ENCODE data around the gene CDKAL1. TPM values are rescaled to one million over a fixed set of nuclear protein-coding genes. Genes with fewer than 3 reads are reported as not detected.

Gene CDKAL1
- total RNA-seq, 1 donor from 2014 or later, result 12.2 TPM

DNA sequence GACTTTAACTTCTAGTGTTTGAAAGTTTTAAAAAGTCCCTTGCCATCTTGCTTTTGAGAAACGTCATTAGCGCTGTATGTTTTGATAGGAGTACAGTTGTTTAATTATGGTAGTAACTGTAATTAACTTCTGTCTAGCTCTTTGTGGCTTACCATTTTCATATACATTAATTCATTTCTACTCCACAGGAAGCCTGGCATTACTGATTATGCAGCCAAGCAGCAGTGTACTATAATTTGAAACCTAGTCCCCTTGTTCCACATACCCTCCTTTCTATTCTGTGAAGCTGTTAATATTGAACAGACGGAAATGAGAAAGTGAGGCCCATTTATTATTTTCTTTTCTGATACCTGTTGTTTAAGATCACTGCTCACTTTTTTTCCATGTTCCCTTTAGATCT lies 235.4 kb downstream of the CDKAL1 start:
- TF ChIP-seq, protein P1, sequence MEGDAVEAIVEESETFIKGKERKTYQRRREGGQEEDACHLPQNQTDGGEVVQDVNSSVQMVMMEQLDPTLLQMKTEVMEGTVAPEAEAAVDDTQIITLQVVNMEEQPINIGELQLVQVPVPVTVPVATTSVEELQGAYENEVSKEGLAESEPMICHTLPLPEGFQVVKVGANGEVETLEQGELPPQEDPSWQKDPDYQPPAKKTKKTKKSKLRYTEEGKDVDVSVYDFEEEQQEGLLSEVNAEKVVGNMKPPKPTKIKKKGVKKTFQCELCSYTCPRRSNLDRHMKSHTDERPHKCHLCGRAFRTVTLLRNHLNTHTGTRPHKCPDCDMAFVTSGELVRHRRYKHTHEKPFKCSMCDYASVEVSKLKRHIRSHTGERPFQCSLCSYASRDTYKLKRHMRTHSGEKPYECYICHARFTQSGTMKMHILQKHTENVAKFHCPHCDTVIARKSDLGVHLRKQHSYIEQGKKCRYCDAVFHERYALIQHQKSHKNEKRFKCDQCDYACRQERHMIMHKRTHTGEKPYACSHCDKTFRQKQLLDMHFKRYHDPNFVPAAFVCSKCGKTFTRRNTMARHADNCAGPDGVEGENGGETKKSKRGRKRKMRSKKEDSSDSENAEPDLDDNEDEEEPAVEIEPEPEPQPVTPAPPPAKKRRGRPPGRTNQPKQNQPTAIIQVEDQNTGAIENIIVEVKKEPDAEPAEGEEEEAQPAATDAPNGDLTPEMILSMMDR (conservative IDR thresholded peaks at IDR 0.05; ENCODE audit: low read depth, low read length), result no peak
- DNase-seq (ENCODE audit: low read depth), result no peak
- H3K4me3 ChIP-seq (ENCODE audit: low read depth, low read length), result no peak overlapping the region

DNA sequence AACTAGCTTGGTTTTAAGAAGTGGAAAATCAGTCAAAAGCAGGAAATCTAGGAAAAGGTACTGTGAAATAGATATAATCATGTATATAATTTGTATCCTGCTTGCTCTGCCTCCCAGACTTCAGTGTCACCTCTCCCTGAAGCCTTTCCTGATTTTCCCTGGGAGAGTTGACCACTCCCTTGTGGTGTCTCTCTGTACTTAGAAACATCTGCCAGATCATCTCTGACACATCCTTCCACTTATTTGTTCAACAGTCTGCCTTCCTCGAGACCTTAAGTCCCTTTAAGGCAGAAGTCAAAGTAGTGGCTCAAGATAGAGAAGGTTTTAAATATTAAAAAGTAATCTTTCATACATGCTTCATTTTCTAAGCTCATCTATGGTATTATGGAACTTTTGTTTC lies 236.5 kb downstream of the CDKAL1 start:
- TF ChIP-seq, protein P1 (conservative IDR thresholded peaks at IDR 0.05; ENCODE audit: low read depth, low read length), result no peak
- no peak for DNase-seq (ENCODE audit: low read depth)
- H3K4me3 ChIP-seq (ENCODE audit: low read depth, low read length), result no peak overlapping the region

DNA sequence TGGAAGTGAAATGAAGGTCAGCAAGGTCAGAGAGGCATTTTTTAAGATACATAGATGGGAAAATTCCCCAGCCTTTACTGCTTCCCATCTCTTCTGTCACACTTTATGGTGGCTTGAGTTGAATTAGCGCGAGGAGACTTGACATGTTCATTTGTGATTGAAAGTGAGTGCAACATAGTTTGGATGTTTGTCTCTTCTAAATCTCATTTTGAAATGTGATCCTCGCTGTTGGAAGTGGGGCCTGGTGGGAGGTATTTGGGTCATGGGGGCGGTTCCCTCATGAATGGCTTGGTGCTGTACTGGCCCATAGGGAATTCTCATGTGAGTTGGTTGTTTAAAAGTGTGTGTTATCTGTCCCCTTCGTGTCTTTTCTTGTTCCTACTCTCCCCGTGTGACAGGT lies 237.2 kb downstream of the CDKAL1 start:
- TF ChIP-seq, protein P1 (conservative IDR thresholded peaks at IDR 0.05; ENCODE audit: low read depth, low read length), result no peak
- H3K4me3 ChIP-seq (ENCODE audit: low read depth, low read length), result no peak overlapping the region
- DNase-seq (ENCODE audit: low read depth), result no peak

DNA sequence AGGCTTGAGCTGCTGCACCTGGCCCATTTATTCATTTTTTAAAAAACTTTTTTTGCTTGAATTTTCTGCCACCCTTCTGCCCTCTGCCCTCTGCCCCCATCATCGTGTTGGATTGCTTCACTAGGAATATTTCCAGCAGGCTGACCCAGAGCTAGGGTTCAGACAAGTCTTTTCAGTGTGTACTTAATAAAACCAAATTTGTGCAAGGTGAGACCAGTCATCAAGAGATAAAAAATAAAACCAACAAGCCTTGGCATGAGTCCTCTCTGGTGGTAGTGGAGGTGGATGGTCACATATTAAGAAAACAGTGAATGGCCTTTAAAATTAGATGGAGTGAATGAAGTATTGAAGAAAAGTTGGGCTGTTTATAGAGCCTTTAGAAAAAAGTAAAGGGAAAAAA lies 239.6 kb downstream of the CDKAL1 start:
- TF ChIP-seq, protein P1 (conservative IDR thresholded peaks at IDR 0.05; ENCODE audit: low read depth, low read length), result no peak
- no peak overlapping the region for H3K4me3 ChIP-seq (ENCODE audit: low read depth, low read length)
- no peak for DNase-seq (ENCODE audit: low read depth)

DNA sequence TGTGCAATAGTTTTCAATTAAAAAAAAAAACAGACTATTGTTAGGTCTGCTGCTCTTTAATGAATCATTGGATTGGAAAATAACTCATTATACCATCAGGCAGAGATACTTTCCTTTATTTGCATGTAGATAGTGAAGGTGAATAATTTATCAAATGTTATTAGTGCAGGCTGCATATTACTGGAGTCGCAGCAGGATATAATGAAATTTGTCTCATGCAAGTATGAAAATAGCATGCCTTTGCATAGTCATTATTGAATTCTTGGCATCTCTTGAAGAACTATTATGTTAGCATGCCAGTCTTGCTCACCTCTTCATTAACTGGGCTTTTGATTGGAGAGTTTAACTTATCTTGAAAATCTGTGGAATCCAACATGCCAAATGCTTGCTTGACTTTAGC lies 241.7 kb downstream of the CDKAL1 start:
- no peak for DNase-seq (ENCODE audit: low read depth)
- no peak overlapping the region for H3K4me3 ChIP-seq (ENCODE audit: low read depth, low read length)
- TF ChIP-seq, protein P1 (conservative IDR thresholded peaks at IDR 0.05; ENCODE audit: low read depth, low read length), result no peak

DNA sequence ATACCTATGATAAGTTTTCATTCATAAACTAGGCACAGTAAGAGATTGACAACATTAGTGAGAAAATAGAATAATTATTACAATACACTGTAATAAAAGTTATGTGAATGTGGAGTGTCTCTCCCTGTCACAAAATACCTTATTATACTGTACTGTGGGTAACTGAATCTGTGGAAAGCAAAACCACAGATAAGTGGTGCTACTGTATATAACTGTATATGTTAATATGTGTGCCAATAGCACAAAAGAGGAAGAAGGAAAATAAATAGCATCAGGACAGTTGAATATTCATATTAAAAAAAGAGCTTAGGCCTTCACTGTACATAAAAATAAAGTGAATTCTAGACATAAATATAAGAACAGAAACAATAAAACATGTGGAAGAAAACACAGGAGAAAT lies 243.5 kb downstream of the CDKAL1 start:
- no peak for DNase-seq (ENCODE audit: low read depth)
- TF ChIP-seq, protein P1 (conservative IDR thresholded peaks at IDR 0.05; ENCODE audit: low read depth, low read length), result no peak
- no peak overlapping the region for H3K4me3 ChIP-seq (ENCODE audit: low read depth, low read length)

DNA sequence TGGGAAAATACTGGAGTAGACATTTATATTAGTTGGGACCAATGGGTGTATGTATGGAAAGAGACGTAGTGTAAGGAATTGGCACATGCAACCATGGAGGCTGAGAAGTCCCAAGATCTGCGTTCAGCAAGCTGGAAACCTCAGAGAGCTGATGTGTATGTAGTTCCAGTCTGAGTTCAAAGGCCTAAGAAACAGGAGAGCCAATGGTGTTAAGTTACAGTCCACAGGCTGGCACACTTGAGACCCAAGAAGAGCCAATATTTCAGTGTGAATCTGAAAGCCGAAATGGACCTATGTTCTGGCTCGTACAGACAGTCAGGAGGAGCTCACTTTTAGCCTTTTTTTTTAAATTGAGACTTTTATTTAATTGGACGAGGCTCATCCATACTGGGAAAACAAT lies 244.2 kb downstream of the CDKAL1 start:
- no peak for DNase-seq (ENCODE audit: low read depth)
- H3K4me3 ChIP-seq (ENCODE audit: low read depth, low read length), result no peak overlapping the region
- TF ChIP-seq, protein P1 (conservative IDR thresholded peaks at IDR 0.05; ENCODE audit: low read depth, low read length), result no peak

All from epithelial cell of proximal tubule (primary cell).